DOHH2 (cell line): ENCODE results near the gene ITGAL.

Experiments
- H3F3A ChIP-seq: fragments of 200-600 bp; sonication (generic), shearing (Covaris generic); 2 replicates; pipeline ENCODE4 v1.6.0; 2016; ENCODE audit warnings: antibody characterized with exemption, mild to moderate bottlenecking; ENCODE audit not compliant: control insufficient read depth, insufficient read depth
- H3K27ac ChIP-seq: fragments of 200-600 bp; sonication (generic); 2 replicates; pipeline ENCODE4 v1.5.1; 2014; ENCODE audit warnings: low read depth, mild to moderate bottlenecking, low read length, moderate library complexity
- H3K27me3 ChIP-seq: fragments of 200-600 bp; sonication (generic); 2 replicates; pipeline ENCODE4 v1.6.1; 2014; ENCODE audit warnings: mild to moderate bottlenecking, low read length, mixed read lengths; ENCODE audit not compliant: control insufficient read depth
- H3K36me3 ChIP-seq: fragments of 200-600 bp; sonication (generic); 2 replicates; pipeline ENCODE4 v1.6.1; 2014; ENCODE audit warnings: mild to moderate bottlenecking, low read length, moderate library complexity, mixed read lengths; ENCODE audit not compliant: control insufficient read depth
- H3K4me1 ChIP-seq: fragments of 200-600 bp; sonication (generic); 2 replicates; pipeline ENCODE4 v1.6.1; 2014; ENCODE audit warnings: mild to moderate bottlenecking, low read length, mixed read lengths; ENCODE audit not compliant: control insufficient read depth
- H3K4me2 ChIP-seq: fragments of 200-600 bp; sonication (generic); 2 replicates; pipeline ENCODE4 v1.6.0; 2014; ENCODE audit warnings: mild to moderate bottlenecking, low read length, moderate library complexity
- H3K4me3 ChIP-seq: fragments of 200-600 bp; sonication (generic); 2 replicates; pipeline ENCODE4 v1.5.1; 2014; ENCODE audit warnings: mild to moderate bottlenecking, low read length, mixed read lengths
- H3K79me2 ChIP-seq: fragments of 200-600 bp; sonication (generic); 2 replicates; pipeline ENCODE4 v1.6.1; 2014; ENCODE audit warnings: mild to moderate bottlenecking, low read length, mixed read lengths; ENCODE audit not compliant: control insufficient read depth
- H3K9me2 ChIP-seq: fragments of 200-600 bp; sonication (generic); replicated peaks from 2 replicates; pipeline ENCODE4 v1.6.1; 2014; ENCODE audit warnings: mild to moderate bottlenecking, low read length, mixed read lengths; ENCODE audit not compliant: control insufficient read depth
- H3K9me3 ChIP-seq: fragments of 200-600 bp; sonication (generic); 2 replicates; pipeline ENCODE4 v1.6.1; 2014; ENCODE audit warnings: antibody characterized with exemption, low read length, mixed read lengths; ENCODE audit not compliant: control insufficient read depth, insufficient read depth
- H4K20me1 ChIP-seq: fragments of 200-600 bp; sonication (generic); 2 replicates; pipeline ENCODE4 v1.6.0; 2014; ENCODE audit warnings: low read depth, mild to moderate bottlenecking, antibody characterized with exemption, low read length, moderate library complexity; ENCODE audit not compliant: control insufficient read depth, insufficient read depth
- EZH2phosphoT487 ChIP-seq: fragments of 200-600 bp; sonication (generic); IDR thresholded peaks from 2 replicates; pipeline ENCODE4 v1.6.1; 2017; ENCODE audit warnings: borderline replicate concordance, mild to moderate bottlenecking, antibody characterized with exemption, low read length, moderate library complexity, mixed read lengths
- TF ChIP-seq, protein P1 (sequence below): fragments of 200-600 bp; sonication (generic); IDR thresholded peaks from one replicate; pipeline ENCODE4 v1.5.1; 2014; ENCODE audit warnings: antibody characterized with exemption, mild to moderate bottlenecking, low read depth, low read length; ENCODE audit not compliant: poor library complexity, severe bottlenecking

The ITGAL gene

DNA sequence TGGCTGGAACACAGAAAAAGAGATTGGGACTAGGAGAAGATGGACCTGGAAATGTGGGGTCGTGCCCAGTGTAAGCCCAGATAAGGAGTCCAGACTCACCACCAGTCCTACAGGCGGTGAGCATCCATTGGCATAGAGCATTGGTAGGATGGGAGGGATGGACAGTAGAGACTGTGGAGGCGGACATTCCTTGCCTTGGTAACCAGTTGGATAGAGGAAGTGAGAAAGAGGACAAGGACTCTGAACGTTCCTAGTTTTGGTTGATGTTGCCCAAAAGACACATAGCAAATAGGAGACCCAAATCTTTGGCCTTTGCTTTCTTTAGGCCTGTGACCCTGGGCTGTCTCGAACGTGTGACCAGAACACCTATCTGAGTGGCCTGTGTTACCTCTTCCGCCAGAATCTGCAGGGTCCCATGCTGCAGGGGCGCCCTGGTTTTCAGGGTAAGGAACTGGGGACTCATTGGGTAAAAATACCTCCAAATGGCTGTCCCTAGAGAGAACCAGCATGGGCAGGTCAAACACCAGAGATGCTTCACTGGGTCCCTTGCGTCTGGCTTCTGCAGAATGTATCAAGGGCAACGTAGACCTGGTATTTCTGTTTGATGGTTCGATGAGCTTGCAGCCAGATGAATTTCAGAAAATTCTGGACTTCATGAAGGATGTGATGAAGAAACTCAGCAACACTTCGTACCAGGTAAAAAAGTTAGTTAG lies 6.4 kb downstream of the ITGAL start:
- H3K9me3 ChIP-seq: no peaks in the 10 kb centered on the region
- H3K36me3 ChIP-seq: peaks cover 95% of the 10 kb centered on the region
- no peak overlapping the region for H3K4me3 ChIP-seq
- peaks cover 59% of the 10 kb centered on the region for H3K79me2 ChIP-seq
- no peaks in the 10 kb centered on the region for H4K20me1 ChIP-seq
- H3K27me3 ChIP-seq: no peaks in the 10 kb centered on the region
- H3K4me1 ChIP-seq: peaks cover 53% of the 10 kb centered on the region
- H3K4me2 ChIP-seq: no peak overlapping the region
- H3F3A ChIP-seq: peaks cover 5% of the 10 kb centered on the region; the same call in 1 of the 2 replicates
- no peak overlapping the region for H3K27ac ChIP-seq
- H3K9me2 ChIP-seq: no peaks in the 10 kb centered on the region
- no peak for TF ChIP-seq EZH2phosphoT487
- TF ChIP-seq, protein P1, sequence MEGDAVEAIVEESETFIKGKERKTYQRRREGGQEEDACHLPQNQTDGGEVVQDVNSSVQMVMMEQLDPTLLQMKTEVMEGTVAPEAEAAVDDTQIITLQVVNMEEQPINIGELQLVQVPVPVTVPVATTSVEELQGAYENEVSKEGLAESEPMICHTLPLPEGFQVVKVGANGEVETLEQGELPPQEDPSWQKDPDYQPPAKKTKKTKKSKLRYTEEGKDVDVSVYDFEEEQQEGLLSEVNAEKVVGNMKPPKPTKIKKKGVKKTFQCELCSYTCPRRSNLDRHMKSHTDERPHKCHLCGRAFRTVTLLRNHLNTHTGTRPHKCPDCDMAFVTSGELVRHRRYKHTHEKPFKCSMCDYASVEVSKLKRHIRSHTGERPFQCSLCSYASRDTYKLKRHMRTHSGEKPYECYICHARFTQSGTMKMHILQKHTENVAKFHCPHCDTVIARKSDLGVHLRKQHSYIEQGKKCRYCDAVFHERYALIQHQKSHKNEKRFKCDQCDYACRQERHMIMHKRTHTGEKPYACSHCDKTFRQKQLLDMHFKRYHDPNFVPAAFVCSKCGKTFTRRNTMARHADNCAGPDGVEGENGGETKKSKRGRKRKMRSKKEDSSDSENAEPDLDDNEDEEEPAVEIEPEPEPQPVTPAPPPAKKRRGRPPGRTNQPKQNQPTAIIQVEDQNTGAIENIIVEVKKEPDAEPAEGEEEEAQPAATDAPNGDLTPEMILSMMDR: no peak

DNA sequence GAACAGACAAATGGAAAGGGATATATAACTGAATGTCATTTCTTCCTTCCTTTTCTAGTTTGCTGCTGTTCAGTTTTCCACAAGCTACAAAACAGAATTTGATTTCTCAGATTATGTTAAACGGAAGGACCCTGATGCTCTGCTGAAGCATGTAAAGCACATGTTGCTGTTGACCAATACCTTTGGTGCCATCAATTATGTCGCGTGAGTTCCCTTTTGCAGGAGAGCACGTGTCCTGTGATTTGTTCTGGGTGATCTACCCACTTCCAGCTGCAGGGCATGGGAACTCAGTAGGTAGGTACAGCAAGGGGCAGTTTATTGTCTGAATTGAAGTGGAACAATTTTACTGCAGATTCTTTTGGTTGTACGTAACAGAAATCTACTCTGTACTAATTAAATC lies 8.8 kb downstream of the ITGAL start:
- no peaks in the 10 kb centered on the region for H3K9me3 ChIP-seq
- peaks cover 34% of the 10 kb centered on the region for H3K4me1 ChIP-seq

DNA sequence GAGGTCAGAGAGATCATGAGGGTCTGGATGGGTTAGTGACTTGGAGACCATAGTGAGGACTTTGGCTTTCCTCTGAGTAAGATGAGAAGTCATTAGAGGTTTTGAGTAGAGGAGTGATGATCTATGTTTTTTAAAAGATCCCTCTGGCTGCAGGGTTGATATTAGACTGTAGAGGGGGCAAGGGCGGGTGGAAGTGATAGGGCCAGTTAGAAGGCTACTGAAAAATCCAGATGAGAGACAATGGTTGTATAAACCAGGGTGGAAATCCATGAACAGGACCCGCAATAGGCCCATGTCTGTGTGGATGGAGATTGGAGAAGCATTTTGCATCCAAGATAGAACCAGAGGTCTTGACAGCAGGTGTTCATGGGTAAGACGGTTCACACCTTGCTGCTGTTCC lies 9.8 kb downstream of the ITGAL start:
- H3K4me1 ChIP-seq: peaks cover 28% of the 10 kb centered on the region
- H3K4me3 ChIP-seq: no peak overlapping the region
- no peaks in the 10 kb centered on the region for H4K20me1 ChIP-seq
- TF ChIP-seq EZH2phosphoT487: no peak
- TF ChIP-seq, protein P1: peak; percentile 35
- H3K9me2 ChIP-seq: no peaks in the 10 kb centered on the region
- H3K9me3 ChIP-seq: no peaks in the 10 kb centered on the region
- no peaks in the 10 kb centered on the region for H3F3A ChIP-seq
- no peak overlapping the region for H3K27ac ChIP-seq
- H3K36me3 ChIP-seq: peaks cover 93% of the 10 kb centered on the region
- peaks cover 36% of the 10 kb centered on the region for H3K79me2 ChIP-seq
- H3K4me2 ChIP-seq: no peak overlapping the region
- H3K27me3 ChIP-seq: no peaks in the 10 kb centered on the region

More for the DNA sequence above, 8.8 kb downstream of the ITGAL start:
- H3K36me3 ChIP-seq: peaks cover 93% of the 10 kb centered on the region
- peaks cover 5% of the 10 kb centered on the region; the same call in 1 of the 2 replicates for H3F3A ChIP-seq
- peaks cover 43% of the 10 kb centered on the region for H3K79me2 ChIP-seq
- H3K4me2 ChIP-seq: no peak overlapping the region
- no peak overlapping the region for H3K4me3 ChIP-seq
- no peak overlapping the region for H3K27ac ChIP-seq
- no peak for TF ChIP-seq EZH2phosphoT487
- TF ChIP-seq, protein P1: no peak
- H4K20me1 ChIP-seq: no peaks in the 10 kb centered on the region
- H3K27me3 ChIP-seq: no peaks in the 10 kb centered on the region
- no peaks in the 10 kb centered on the region for H3K9me2 ChIP-seq
